HG03439 (cell line): Measurements from ENCODE around the gene CREBRF.
"Not testable (repeated sequence)": the region's sequence is repeated elsewhere in the genome, so short reads cannot be mapped to it uniquely, and the experiment has no call there.

Experiments used
- ATAC-seq: cut with Tn5 transposase; IDR thresholded peaks from one replicate; pipeline ENCODE4 v1.9.1; 2021; ENCODE audit warnings: mild to moderate bottlenecking, moderate library complexity; ENCODE audit not compliant: unreplicated experiment

The CREBRF gene

DNA sequence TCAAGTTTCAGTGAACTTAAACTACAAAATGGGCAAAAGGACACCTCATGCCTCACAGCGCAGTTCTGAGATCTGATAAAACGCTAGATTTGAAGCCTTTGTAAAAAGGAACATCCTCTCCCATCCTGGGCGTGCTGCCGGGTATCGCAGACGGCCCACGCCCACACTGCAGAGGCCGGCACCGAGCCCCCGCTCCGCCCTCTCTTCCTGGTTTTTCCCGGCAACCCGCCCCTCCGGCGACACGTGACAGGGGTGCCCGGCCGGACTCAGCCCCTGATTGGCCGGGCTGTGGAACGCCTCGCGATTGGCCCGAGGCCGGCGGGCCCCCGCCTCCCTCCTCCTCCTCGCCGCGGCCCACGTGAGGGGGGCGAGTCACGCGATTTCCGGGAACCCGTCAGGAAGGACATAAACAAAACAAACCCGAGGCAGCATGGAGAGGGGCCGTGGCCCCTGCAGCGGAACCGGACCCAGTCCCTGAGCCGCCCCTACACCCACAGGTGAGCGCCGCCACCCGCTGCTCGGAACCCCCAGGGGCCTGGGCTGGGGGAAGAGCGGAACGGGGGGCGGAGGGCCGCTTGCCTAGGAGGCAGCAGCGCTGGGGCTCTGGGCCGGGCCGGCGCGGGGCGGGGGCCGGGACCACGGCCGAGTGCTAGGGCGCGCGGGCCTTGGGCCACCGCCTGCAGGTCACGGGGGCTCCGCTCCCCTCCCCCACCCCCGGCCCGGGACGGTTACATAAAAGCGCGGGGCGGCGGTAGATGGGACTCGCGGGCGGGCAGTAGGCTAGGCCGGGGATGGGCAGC, at the start of gene CREBRF:
TSS of gene CREBRF (plus strand) at position 370 of the 800 bp plus-strand sequence. CDS start 24,424 bp downstream, outside the sequence.
- ATAC-seq = peak; percentile 74

DNA sequence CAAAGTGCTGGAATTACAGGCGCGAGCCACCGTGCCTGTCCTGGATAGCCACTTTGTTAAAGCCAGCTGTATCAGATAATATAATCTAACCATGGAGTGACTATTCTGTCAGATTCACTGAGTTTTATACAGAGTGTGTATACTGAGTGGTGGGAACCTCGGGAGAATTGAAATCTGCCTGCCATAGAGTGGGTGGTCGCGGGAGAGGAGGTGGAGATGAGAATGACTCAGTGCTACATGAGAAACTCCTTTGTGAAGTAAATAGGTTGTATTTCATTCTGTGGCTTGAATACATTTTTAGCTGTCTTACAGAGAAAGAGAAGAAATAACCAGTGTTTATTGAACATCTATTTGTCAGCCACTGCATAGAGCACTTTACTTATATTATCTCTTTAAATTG, 46.1 kb upstream of the CREBRF start:
- ATAC-seq = no peak

- no peak for ATAC-seq
Observed at GRCh38 chr5:173010547-173011464, 45.3 kb upstream of the CREBRF start.

GRCh38 chr5:173011566-173011965, 44.6 kb upstream of the CREBRF start:
- ATAC-seq = no peak

- ATAC-seq = no peak
Observed at GRCh38 chr5:173012882-173013281, 43.3 kb upstream of the CREBRF start.

- ATAC-seq = no peak
Observed at GRCh38 chr5:173014671-173015070, 41.5 kb upstream of the CREBRF start.

- ATAC-seq = no peak
Observed at GRCh38 chr5:173015192-173015591, 41.0 kb upstream of the CREBRF start.

DNA sequence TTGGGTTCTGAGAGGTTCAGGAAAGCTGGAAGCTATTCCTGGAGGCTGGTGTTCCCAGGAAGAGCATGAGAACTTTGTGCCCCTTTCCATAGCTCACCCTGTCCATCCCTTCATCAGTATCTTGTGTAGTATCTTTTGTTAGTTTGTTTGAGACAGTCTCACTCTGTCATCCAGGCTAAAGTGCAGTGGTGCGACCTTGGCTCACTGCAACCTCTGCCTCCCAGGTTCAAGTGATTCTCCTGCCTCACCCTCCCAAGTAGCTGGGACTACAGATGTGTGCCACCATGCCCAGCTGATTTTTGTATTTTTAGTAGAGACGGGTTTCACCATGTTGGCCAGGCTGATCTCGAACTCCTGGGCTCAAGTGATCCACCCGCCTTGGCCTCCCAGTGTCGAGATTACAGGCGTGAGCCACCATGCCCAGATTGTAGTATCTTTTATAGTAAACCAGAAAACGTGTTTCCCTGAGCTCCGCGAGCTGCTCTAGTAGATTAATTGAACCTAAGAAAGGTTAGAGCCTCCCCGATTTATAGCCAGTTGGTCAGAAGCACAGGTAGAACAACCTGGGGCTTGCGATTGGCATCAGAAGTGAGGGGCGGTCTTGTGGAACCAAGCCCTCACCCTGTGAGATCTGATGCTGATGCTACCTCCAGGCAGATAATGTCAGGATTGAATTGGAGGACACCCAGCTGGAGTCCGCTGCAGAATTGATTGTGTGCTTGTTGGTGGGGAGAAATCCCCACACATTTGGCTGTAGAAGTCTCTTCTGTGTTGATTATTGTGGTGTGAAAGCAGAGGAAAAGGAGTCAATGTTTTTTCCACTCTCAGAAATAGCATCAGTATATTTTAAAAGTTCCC, 40.3 kb upstream of the CREBRF start:
- no peak for ATAC-seq

- ATAC-seq = no peak
Observed at GRCh38 chr5:173016598-173017046, 39.5 kb upstream of the CREBRF start.

GRCh38 chr5:173017087-173017486, 39.1 kb upstream of the CREBRF start:
- ATAC-seq = not testable (repeated sequence)

DNA sequence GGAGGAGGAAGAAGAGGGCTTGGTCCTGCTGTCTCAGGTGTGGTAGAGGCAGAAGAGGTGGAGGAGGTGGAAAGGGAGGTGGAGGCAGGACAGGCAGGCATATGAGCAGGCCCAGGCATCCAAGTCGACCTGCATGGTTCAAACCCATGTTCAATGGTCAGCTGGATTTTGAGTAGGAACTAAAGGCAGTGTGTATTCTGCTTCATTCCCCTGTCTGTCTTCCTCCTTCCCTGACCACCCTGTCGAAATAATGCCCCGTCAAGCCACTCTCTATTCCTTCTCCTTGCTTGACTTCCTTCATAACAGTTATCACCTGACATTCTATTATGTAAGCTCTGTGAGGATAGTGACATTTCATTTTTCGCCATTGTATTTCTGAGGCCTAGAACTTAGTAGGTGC, 37.8 kb upstream of the CREBRF start:
- no peak for ATAC-seq

GRCh38 chr5:173020154-173020581, 36.0 kb upstream of the CREBRF start:
- no peak for ATAC-seq

DNA sequence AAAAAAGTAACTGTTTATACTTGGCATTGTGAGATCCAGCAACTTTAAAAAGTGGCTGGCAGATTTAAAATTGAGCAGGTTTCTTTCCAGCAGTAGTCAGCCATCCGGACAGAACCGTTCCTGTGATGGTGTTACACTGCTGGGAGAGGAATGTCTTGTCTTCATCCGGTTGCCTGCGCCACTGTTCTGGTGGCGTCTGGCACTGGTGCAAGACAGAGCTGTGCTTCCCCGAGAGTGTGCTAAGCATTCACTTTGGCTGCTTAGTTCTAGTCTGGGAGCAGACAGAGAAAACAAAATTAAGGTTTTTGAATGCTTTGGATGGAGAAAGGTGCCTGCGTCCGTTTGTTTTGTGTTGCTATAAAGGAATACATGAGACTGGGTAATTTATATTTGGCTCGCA, 35.5 kb upstream of the CREBRF start:
- no peak for ATAC-seq

DNA sequence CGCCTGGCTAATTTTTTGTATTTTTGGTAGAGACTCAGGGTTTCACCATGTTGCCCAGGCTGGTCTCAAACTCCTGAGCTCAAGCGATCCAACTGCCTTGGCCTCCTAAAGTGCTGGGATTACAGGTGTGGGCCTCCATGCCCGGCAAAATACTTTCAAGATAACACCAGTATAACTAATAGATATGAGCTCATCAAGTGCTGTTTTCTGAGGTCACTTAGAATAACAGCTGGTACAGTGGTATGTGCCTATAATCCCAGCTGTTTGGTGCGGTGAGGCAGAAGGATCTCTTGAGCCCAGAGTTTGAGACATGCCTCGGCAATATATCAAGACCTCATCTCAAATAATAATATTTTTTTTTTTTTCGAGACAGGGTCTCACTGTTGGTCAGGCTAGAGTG, 30.5 kb upstream of the CREBRF start:
- ATAC-seq = no peak

DNA sequence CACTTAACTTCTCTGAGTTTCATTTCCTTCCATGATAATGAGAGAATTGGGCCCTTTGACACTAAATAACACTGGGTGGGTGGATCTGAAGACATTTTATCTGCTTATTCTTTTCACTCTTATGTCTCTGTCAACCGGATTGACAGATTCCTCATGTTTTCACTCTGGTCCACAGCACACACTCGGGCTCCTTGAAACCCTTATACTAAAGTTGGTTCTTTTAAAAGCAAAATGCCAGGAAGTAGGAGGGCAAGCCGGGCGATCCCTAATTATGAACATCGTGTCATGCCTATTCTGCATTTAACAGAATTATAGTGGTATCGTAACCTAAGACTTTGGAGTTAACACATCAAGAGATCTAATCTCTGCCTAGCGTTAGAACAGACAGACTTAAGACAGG, 28.2 kb upstream of the CREBRF start:
- ATAC-seq = no peak

GRCh38 chr5:173028811-173029327, 27.3 kb upstream of the CREBRF start:
- ATAC-seq = no peak

GRCh38 chr5:173029499-173029921, 26.6 kb upstream of the CREBRF start:
- ATAC-seq = no peak

DNA sequence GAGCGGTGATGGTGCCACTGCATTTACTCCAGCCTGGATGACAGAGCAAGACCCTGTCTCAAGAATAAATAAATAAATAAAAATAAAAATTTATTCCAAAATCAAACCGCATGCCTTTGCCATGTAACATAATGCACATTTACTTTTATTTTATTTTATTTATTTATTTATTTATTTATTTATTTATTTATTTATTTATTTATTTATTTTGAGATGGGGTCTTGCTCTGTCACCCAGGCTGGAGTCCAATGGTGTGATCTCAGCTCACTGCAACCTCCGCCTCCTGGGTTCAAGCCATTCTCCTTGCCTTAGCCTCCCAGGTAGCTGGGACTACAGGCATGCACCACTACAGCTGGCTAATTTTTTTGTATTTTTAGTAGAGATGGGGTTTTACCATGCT, 24.1 kb upstream of the CREBRF start:
- not testable (repeated sequence) for ATAC-seq

- ATAC-seq = no peak
Observed at GRCh38 chr5:173032730-173033129, 23.4 kb upstream of the CREBRF start.

GRCh38 chr5:173033923-173034322, 22.2 kb upstream of the CREBRF start:
- ATAC-seq = no peak
